Right cardiac atrium (tissue), 5 donors: ENCODE results near the gene ZNF648. TPM values are rescaled to one million over a fixed set of nuclear protein-coding genes. Genes with fewer than 3 reads are reported as not detected.
A peak's percentile ranks its signal among the peaks of the same experiment; 100 is the strongest.

Source experiments
- ATAC-seq, 2 donors: fragments of 200-7000 bp; cut with Tn5 transposase; one replicate each; pipeline versions ENCODE4 v1.8.0 to v1.9.1; 2020; ENCODE audit warnings: moderate library complexity in 2 of 2, mild to moderate bottlenecking in 1 of 2
- DNase-seq, 3 donors: peaks; one replicate each; pipeline ENCODE4 v3.0.0-alpha.2; 2020
- H3K27ac ChIP-seq: one replicate; pipeline ENCODE4 v1.5.1; 2013; ENCODE audit warnings: mild to moderate bottlenecking, low read length, control low read depth, moderate library complexity
- H3K27me3 ChIP-seq: one replicate; pipeline ENCODE4 v1.6.1; 2013; ENCODE audit not compliant: control insufficient read depth, insufficient read depth
- H3K4me1 ChIP-seq: one replicate; pipeline ENCODE4 v1.6.1; 2013; ENCODE audit warnings: low read length; ENCODE audit not compliant: control insufficient read depth, insufficient read depth
- H3K4me3 ChIP-seq: one replicate; pipeline ENCODE4 v1.5.1; 2013; ENCODE audit warnings: low read length, control low read depth
- H3K9me3 ChIP-seq: one replicate; pipeline ENCODE4 v1.6.1; 2013; ENCODE audit warnings: low read length; ENCODE audit not compliant: control insufficient read depth
- WGBS: extraction: QIAGEN DNeasy Blood & Tissue Kit; methylation state at CpG from one replicate; pipeline ENCODE4 v1.1.7; 2013; 5-methylcytosine and 5-hydroxymethylcytosine counted together
- intact Hi-C, 4 donors: fragments of 100-400 bp; cut with DNase I; formaldehyde crosslinking; loops; one replicate each; pipeline versions ENCODE4 v1.11.0 to v1.14.0; 2022 to 2023
- polyA plus RNA-seq: library from polyadenylated mRNA; stranded (reverse); fragments of 200-250 nt; gene quantifications from one replicate; pipeline ENCODE4 v1.2.3, GENCODE V29; 2013
- total RNA-seq, 4 donors: library from RNA; stranded (reverse); fragmentation: NEBNext Ultra II Directional; extraction: Animal tissue kit (Norgen Biotek cat#: 25700); gene quantifications; one replicate each; pipeline ENCODE4 v1.2.1, GENCODE V29; 2021
- donor health status: healthy with polysubstance abuse.
- donor health status: DM: no; HTN: yes; CAD: no.
- donor health status: DM: no; HTN: no; CAD: no.
- donor health status: DM: no; HTN: yes; CAD: no; lungs with severe emphysema.
- donor health status: DM: yes; HTN: yes; CAD: no.

The ZNF648 gene
- total and polyA plus RNA-seq, 5 donors, result not detected

GRCh38 chr1:182071924-182072323, 10.4 kb upstream of the ZNF648 start:
- intact Hi-C loops, result no loop called here
- WGBS, result 80% methylated on average over 4 of the region's 4 CpGs
- H3K4me3 ChIP-seq, result no peak overlapping the region
- no peaks in the 10 kb centered on the region for H3K4me1 ChIP-seq
- H3K9me3 ChIP-seq, result no peaks in the 10 kb centered on the region
- no peak overlapping the region for H3K27ac ChIP-seq
- no peak for DNase-seq
- peaks cover 3% of the 10 kb centered on the region for H3K27me3 ChIP-seq
- no peak for ATAC-seq

- H3K27ac ChIP-seq, result no peak overlapping the region
- H3K9me3 ChIP-seq, result no peaks in the 10 kb centered on the region
- WGBS, result 7% methylated on average over 12 of the region's 12 CpGs
- H3K27me3 ChIP-seq, result peaks cover 3% of the 10 kb centered on the region
- intact Hi-C loops, result loop anchor here in 2 of 4 donors (10.0 kb wide), 1 partner anchor 584 kb away; the partner anchor contains the start of gene CACNA1E (in 2 of the 2)
- H3K4me1 ChIP-seq, result no peaks in the 10 kb centered on the region
- DNase-seq, result peak; percentile 49 to 78 (median 76)
- H3K4me3 ChIP-seq, result no peak overlapping the region
- ATAC-seq, result peak; percentile 82 to 83
Observed at GRCh38 chr1:182069028-182069466, 7.5 kb upstream of the ZNF648 start.

- no peaks in the 10 kb centered on the region for H3K9me3 ChIP-seq
- ATAC-seq (no peak), DNase-seq (no peak)
- H3K4me1 ChIP-seq, result no peaks in the 10 kb centered on the region
- peaks cover 8% of the 10 kb centered on the region for H3K27me3 ChIP-seq
- no peak overlapping the region for H3K27ac ChIP-seq
- H3K4me3 ChIP-seq, result no peak overlapping the region
- WGBS, result 69% methylated on average over 4 of the region's 4 CpGs
- intact Hi-C loops, result loop anchor here in 2 of 4 donors (10.0 kb wide), 1 partner anchor 582 kb away; the partner anchor contains the start of gene CACNA1E (in 2 of the 2)
Observed at GRCh38 chr1:182066934-182067333, 5.4 kb upstream of the ZNF648 start.

- H3K4me1 ChIP-seq, result no peaks in the 10 kb centered on the region
- no peak overlapping the region for H3K4me3 ChIP-seq
- intact Hi-C loops, result loop anchor here in 2 of 4 donors (10.0 kb wide), 1 partner anchor 580 kb away; the partner anchor contains the start of gene CACNA1E (in 2 of the 2)
- no peak for ATAC-seq
- WGBS, result 88% methylated on average over 5 of the region's 5 CpGs
- no peak overlapping the region for H3K27ac ChIP-seq
- H3K27me3 ChIP-seq, result peaks cover 8% of the 10 kb centered on the region
- no peak for DNase-seq
- no peaks in the 10 kb centered on the region for H3K9me3 ChIP-seq
Observed at GRCh38 chr1:182065126-182065845, 3.8 kb upstream of the ZNF648 start.

- Histone ChIP-seq H3K4me3 (no peak overlapping the region), H3K27me3 (peaks cover 8% of the 10 kb centered on the region), H3K9me3 (no peaks in the 10 kb centered on the region), H3K27ac (no peak overlapping the region), H3K4me1 (no peaks in the 10 kb centered on the region)
- DNase-seq, result no peak
- no peak for ATAC-seq
- WGBS, result 79% methylated on average over 3 of the region's 3 CpGs
- intact Hi-C loops, result loop anchor here in 2 of 4 donors (10.0 kb wide), 1 partner anchor 580 kb away; the partner anchor contains the start of gene CACNA1E (in 2 of the 2)
Observed at GRCh38 chr1:182064611-182065010, 3.1 kb upstream of the ZNF648 start.

- 78% methylated on average over 1 of the region's 1 CpG for WGBS
- Histone ChIP-seq H3K9me3 (no peaks in the 10 kb centered on the region), H3K4me1 (no peaks in the 10 kb centered on the region), H3K27ac (no peak overlapping the region), H3K27me3 (peaks cover 5% of the 10 kb centered on the region), H3K4me3 (no peak overlapping the region)
- no peak for ATAC-seq
- intact Hi-C loops, result loop anchor here in 2 of 4 donors (10.0 kb wide), 1 partner anchor 577 kb away; the partner anchor contains the start of gene CACNA1E (in 2 of the 2)
- DNase-seq, result no peak
Observed at GRCh38 chr1:182062223-182062622, 711 bp upstream of the ZNF648 start.

GRCh38 chr1:182060877-182061276, 635 bp downstream of the ZNF648 start:
- Histone ChIP-seq H3K4me3 (no peak overlapping the region), H3K27ac (no peak overlapping the region), H3K4me1 (no peaks in the 10 kb centered on the region), H3K9me3 (no peaks in the 10 kb centered on the region), H3K27me3 (peaks cover 4% of the 10 kb centered on the region)
- DNase-seq (no peak), ATAC-seq (no peak)
- intact Hi-C loops, result loop anchor here in 2 of 4 donors (10.0 kb wide), 1 partner anchor 576 kb away; the partner anchor contains the start of gene CACNA1E (in 2 of the 2)
- 75% methylated on average over 6 of the region's 6 CpGs for WGBS

GRCh38 chr1:182059936-182060335, 1.6 kb downstream of the ZNF648 start:
- Histone ChIP-seq H3K27me3 (peaks cover 4% of the 10 kb centered on the region), H3K4me3 (no peak overlapping the region), H3K4me1 (no peaks in the 10 kb centered on the region), H3K27ac (no peak overlapping the region), H3K9me3 (no peaks in the 10 kb centered on the region)
- 74% methylated on average over 2 of the region's 2 CpGs for WGBS
- DNase-seq (no peak), ATAC-seq (no peak)
- intact Hi-C loops, result loop anchor here in 2 of 4 donors (10.0 kb wide), 1 partner anchor 575 kb away; the partner anchor contains the start of gene CACNA1E (in 2 of the 2)

GRCh38 chr1:182056601-182057366, 4.7 kb downstream of the ZNF648 start:
- H3K9me3 ChIP-seq, result no peaks in the 10 kb centered on the region
- no peaks in the 10 kb centered on the region for H3K4me1 ChIP-seq
- WGBS, result 11% methylated on average over 80 of the region's 80 CpGs
- DNase-seq, result peak in 2 of 3 donors; percentile 40 to 41
- H3K4me3 ChIP-seq, result no peak overlapping the region
- no peak overlapping the region for H3K27ac ChIP-seq
- intact Hi-C loops, result no loop called here
- peak; percentile 18 to 26 for ATAC-seq
- no peaks in the 10 kb centered on the region for H3K27me3 ChIP-seq

GRCh38 chr1:182054698-182055326, 6.7 kb downstream of the ZNF648 start:
- H3K9me3 ChIP-seq, result no peaks in the 10 kb centered on the region
- H3K27me3 ChIP-seq, result no peaks in the 10 kb centered on the region
- intact Hi-C loops, result no loop called here
- H3K4me3 ChIP-seq, result no peak overlapping the region
- no peaks in the 10 kb centered on the region for H3K4me1 ChIP-seq
- DNase-seq (peak in 1 of 3 donors; percentile 28), ATAC-seq (no peak)
- WGBS, result 44% methylated on average over 4 of the region's 4 CpGs
- H3K27ac ChIP-seq, result no peak overlapping the region
